ENCODE data around the gene GGT6.

The GGT6 gene

DNA sequence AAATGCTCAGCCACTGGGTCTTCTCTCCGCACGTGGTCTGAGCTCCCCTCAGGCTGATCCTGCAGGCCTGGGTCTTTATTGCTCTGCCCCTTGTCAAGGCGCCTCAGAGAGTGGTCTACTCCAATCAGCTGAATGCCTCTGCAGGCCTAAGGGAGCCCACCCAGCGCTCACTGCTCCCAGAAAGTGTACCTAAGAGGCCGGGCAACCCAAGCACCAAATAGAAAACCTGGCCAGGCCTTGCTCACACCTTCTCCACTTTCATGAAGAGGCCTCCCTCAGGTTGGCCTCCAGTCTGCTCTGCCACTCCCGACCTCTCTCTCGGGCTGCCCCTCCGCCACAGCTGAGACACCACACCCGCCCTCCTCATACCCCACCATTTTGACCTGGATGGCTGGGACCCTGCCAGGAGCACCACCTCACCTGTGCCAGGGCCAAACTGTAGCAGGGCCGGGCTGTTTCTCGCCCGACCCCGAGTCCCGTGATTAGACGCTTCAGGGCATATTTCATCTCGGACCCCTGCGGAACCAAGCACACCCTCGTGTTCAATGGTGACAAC is 5.9 kb downstream of the GGT6 start:
- peaks cover 27% of the 10 kb centered on the region for H3K4me1 Mint-ChIP-seq
- ATAC-seq (replicated peaks; ENCODE audit: extremely low read depth, poor library complexity, severe bottlenecking) = no peak
- peak overlapping the region; percentile 89 for H3K4me3 Mint-ChIP-seq
- H3K27ac Mint-ChIP-seq (ENCODE audit: low read depth) = peak overlapping the region; percentile 96
- no peak for DNase-seq (ENCODE audit: low spot score in 2 of 2)
- H3K27me3 Mint-ChIP-seq = no peaks in the 10 kb centered on the region
- peaks cover 30% of the 10 kb centered on the region for H3K36me3 Mint-ChIP-seq (ENCODE audit: insufficient read depth)
- H3K9me3 Mint-ChIP-seq = no peaks in the 10 kb centered on the region

DNA sequence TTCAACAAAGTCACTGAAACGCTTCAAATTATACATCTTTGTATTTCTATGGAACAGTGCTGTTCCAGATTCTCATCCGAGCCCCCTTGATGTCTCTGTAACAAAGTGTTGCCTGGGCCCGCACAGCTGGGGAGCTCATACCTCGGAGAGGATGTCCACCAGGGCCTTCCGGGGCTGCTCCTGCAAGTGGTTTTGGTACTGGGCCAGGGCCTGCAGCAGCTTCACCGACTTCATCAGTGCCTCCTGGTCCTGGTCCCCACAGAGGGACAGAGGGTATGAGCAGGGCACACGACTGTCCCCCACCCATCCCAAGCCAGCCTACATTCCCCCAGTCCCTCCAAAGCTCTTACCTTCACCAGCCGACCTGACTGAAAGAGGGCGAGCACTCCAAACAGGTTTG is 6.7 kb downstream of the GGT6 start:
- H3K4me1 Mint-ChIP-seq = peaks cover 27% of the 10 kb centered on the region
- H3K36me3 Mint-ChIP-seq (ENCODE audit: insufficient read depth) = peaks cover 32% of the 10 kb centered on the region
- peak overlapping the region; percentile 89 for H3K4me3 Mint-ChIP-seq
- H3K9me3 Mint-ChIP-seq = no peaks in the 10 kb centered on the region
- H3K27me3 Mint-ChIP-seq = no peaks in the 10 kb centered on the region
- no peak overlapping the region for H3K27ac Mint-ChIP-seq (ENCODE audit: low read depth)
- ATAC-seq (replicated peaks; ENCODE audit: extremely low read depth, poor library complexity, severe bottlenecking) (no peak), DNase-seq (ENCODE audit: low spot score in 2 of 2) (no peak)

DNA sequence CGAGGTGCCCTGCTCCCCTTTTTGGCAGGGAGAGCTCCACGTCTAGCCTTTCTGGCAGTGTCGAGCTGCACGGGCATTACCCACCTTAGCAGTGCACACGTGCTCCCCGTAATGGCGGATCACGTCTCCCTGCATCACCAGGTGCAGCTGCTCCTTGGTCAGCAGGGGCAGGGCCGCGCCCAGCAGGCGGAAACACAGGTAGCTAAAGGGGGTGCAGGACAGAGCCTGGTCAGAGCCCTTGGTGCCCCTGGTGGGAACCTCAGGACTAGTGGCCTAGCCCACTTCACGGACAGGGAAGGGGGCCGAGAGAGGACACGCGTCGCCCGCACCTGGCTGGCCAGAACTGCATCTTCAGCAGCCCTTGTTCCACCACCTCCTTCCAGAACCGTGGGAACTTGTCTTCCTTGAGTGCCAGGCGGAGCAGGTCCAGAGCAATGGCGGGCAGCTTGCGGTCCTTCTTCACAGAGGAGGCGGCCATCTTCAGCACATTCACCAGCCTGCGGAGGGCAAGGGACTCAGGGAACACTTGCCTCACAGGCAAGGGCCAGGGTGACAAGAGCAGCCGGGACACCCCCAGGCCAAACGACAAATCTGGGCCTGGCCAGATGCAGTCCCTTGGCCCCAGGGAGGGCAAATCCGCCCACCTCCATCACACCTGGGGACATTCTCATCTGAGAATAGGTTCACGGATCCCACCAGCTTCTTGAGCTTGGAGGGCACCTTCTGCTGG is 8.4 kb downstream of the GGT6 start:
- Mint-ChIP-seq H3K36me3 (ENCODE audit: insufficient read depth) (peaks cover 36% of the 10 kb centered on the region), H3K4me1 (peaks cover 27% of the 10 kb centered on the region), H3K4me3 (no peak overlapping the region), H3K27me3 (no peaks in the 10 kb centered on the region), H3K27ac (ENCODE audit: low read depth) (no peak overlapping the region), H3K9me3 (no peaks in the 10 kb centered on the region)
- ATAC-seq (replicated peaks; ENCODE audit: extremely low read depth, poor library complexity, severe bottlenecking) = no peak
- no peak for DNase-seq (ENCODE audit: low spot score in 2 of 2)

DNA sequence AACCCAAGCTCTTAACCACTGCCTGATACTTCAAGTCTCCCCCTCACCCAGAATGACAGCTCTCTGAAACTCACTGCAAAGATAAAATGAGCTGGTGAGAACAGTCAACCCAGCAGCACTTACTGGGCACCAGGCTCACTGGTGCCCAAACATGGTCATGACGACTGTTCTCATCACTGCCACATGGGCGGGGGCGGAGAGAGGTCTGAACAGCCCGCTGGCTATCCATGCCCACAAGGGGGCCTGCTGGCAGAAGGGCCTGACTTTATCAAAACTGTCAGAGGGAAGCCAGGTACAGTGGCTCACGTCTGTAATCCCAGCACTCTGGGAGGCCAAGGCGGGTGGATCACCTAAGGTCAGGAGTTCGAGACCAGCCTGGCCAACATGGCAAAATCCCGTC is 9.2 kb downstream of the GGT6 start:
- DNase-seq (ENCODE audit: low spot score in 2 of 2) = no peak

DNA sequence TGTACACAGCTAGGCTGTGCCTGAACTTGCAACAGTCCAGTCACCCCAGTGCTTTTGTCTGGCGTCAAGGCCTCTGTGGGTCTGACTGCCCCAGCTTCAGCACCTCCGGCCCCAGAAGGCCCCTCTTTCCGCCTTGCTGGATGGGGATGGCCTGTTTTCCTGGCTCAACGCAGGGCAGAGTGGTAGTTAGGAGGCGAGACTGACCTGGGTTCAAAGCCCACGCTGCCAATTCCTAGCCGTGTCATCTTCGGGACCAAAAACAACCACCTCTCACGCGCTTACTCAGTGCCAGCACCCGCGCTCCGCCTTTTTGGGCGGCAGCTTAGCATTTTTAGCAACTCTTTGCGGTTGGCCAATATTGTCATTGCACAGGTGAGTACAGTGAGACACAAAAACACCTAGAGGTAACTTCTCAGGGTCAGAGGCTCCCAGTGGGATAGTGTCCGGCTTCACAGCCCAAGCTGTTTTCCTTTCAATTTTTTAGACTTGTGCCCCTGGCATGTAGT is 9.8 kb downstream of the GGT6 start:
- Mint-ChIP-seq H3K4me1 (peaks cover 21% of the 10 kb centered on the region), H3K27me3 (no peaks in the 10 kb centered on the region), H3K27ac (ENCODE audit: low read depth) (no peak overlapping the region), H3K36me3 (ENCODE audit: insufficient read depth) (peaks cover 38% of the 10 kb centered on the region), H3K4me3 (no peak overlapping the region), H3K9me3 (no peaks in the 10 kb centered on the region)
- ATAC-seq (replicated peaks; ENCODE audit: extremely low read depth, poor library complexity, severe bottlenecking) (no peak), DNase-seq (ENCODE audit: low spot score in 2 of 2) (no peak)

More for the DNA sequence above, 9.2 kb downstream of the GGT6 start:
- no peak overlapping the region for H3K4me3 Mint-ChIP-seq
- no peak for ATAC-seq (replicated peaks; ENCODE audit: extremely low read depth, poor library complexity, severe bottlenecking)
- H3K27me3 Mint-ChIP-seq = no peaks in the 10 kb centered on the region
- H3K4me1 Mint-ChIP-seq = peaks cover 26% of the 10 kb centered on the region
- H3K27ac Mint-ChIP-seq (ENCODE audit: low read depth) = no peak overlapping the region
- H3K9me3 Mint-ChIP-seq = no peaks in the 10 kb centered on the region
- peaks cover 34% of the 10 kb centered on the region for H3K36me3 Mint-ChIP-seq (ENCODE audit: insufficient read depth)

GRCh38 chr17:4549781-4550533 is 10.4 kb downstream of the GGT6 start:
- H3K4me3 Mint-ChIP-seq = no peak overlapping the region
- no peaks in the 10 kb centered on the region for H3K9me3 Mint-ChIP-seq
- H3K27ac Mint-ChIP-seq (ENCODE audit: low read depth) = no peak overlapping the region
- no peaks in the 10 kb centered on the region for H3K27me3 Mint-ChIP-seq
- no peak for ATAC-seq (replicated peaks; ENCODE audit: extremely low read depth, poor library complexity, severe bottlenecking)
- DNase-seq (ENCODE audit: low spot score in 2 of 2) = no peak
- H3K36me3 Mint-ChIP-seq (ENCODE audit: insufficient read depth) = peaks cover 35% of the 10 kb centered on the region
- peaks cover 14% of the 10 kb centered on the region for H3K4me1 Mint-ChIP-seq

GRCh38 chr17:4548721-4549531 is 11.5 kb downstream of the GGT6 start:
- DNase-seq (ENCODE audit: low spot score in 2 of 2) (no peak), ATAC-seq (replicated peaks; ENCODE audit: extremely low read depth, poor library complexity, severe bottlenecking) (no peak)
- Mint-ChIP-seq H3K4me3 (no peak overlapping the region), H3K4me1 (peaks cover 4% of the 10 kb centered on the region), H3K36me3 (ENCODE audit: insufficient read depth) (peaks cover 34% of the 10 kb centered on the region), H3K27me3 (no peaks in the 10 kb centered on the region), H3K27ac (ENCODE audit: low read depth) (no peak overlapping the region), H3K9me3 (no peaks in the 10 kb centered on the region)

GRCh38 chr17:4548061-4548461 is 12.3 kb downstream of the GGT6 start:
- ATAC-seq (replicated peaks; ENCODE audit: extremely low read depth, poor library complexity, severe bottlenecking) = no peak
- DNase-seq (ENCODE audit: low spot score in 2 of 2) = no peak
- Mint-ChIP-seq H3K9me3 (no peaks in the 10 kb centered on the region), H3K27me3 (no peaks in the 10 kb centered on the region), H3K36me3 (ENCODE audit: insufficient read depth) (peaks cover 37% of the 10 kb centered on the region), H3K4me1 (no peaks in the 10 kb centered on the region), H3K27ac (ENCODE audit: low read depth) (no peak overlapping the region), H3K4me3 (no peak overlapping the region)

DNA sequence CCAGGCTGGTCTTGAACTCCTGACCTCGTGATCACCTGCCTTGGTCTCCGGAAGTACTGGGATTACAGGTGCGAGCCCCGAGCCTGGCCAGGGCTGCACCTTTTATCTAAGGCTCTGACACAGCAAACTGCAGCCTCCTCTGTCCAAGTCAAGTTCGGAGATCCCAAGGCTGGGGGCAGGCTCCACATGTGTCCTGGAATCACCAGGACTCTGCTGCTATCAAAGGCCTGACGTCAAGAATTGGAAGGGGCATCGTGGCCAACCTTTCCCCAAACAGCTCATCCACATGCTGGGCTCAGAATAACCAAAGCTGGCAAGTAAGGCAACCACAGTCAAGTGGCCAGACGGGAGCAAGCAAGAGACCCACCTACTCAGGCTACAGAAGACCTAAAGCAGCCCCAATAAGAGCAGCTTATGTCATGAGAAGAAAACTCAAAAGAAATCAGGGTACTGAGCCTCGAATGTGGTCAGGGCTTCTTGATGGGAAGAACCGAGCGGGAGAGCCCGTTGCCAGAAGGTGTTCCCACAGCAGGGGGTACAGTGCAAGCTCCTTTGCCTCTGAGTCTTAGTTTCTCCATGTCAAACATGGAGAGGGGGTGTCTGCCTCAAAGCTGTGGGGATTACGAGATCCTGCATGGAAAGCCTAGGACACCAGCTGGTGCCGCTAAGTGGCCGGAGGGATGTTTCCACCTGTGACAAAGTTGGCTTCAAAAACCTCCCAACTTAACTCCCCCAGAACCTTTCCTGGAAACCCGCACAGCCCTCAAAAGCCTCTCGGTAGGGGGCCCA is 13.1 kb downstream of the GGT6 start:
- DNase-seq (ENCODE audit: low spot score in 2 of 2) (no peak), ATAC-seq (replicated peaks; ENCODE audit: extremely low read depth, poor library complexity, severe bottlenecking) (no peak)
- H3K36me3 Mint-ChIP-seq (ENCODE audit: insufficient read depth) = peaks cover 38% of the 10 kb centered on the region
- no peak overlapping the region for H3K27ac Mint-ChIP-seq (ENCODE audit: low read depth)
- no peak overlapping the region for H3K4me3 Mint-ChIP-seq
- no peaks in the 10 kb centered on the region for H3K4me1 Mint-ChIP-seq
- H3K9me3 Mint-ChIP-seq = no peaks in the 10 kb centered on the region
- no peaks in the 10 kb centered on the region for H3K27me3 Mint-ChIP-seq

DNA sequence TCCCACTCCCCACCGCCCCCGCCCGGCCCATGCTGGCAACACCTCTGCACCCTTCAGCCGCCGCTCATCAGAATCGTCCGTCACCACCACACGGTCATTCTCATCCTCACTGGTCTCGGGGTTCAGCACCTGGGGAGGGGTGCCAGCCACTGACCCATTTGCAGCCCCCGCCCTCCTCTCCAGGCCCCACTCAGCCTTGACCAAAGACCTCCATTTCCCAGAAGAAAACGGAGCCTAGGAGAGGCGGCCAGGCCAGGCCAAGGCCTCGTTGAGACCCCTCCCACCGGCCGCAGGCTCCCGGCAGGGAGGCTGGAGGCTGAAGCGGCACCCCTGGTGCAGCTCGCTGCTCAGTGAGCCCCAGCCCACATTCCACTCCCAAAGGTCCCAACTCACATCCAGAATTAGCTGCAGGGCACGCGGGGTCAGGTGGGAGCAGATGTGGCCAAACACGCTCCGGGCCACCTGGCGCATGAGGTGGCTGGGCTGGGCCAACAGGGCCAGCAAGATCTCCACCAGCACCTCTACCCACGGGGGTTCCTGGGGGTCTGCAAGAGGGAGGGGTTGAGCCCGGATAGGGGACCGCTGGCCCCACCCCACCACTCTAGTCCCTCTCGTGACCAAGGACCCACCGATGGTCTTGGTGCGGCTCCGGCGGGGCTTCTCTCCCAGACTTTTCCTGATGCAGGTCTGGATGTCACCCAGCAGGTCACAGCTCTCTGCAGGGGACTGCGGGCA is 15.0 kb downstream of the GGT6 start:
- Mint-ChIP-seq H3K27me3 (no peaks in the 10 kb centered on the region), H3K4me3 (no peak overlapping the region), H3K9me3 (no peaks in the 10 kb centered on the region), H3K4me1 (no peaks in the 10 kb centered on the region), H3K36me3 (ENCODE audit: insufficient read depth) (peaks cover 27% of the 10 kb centered on the region), H3K27ac (ENCODE audit: low read depth) (no peak overlapping the region)
- ATAC-seq (replicated peaks; ENCODE audit: extremely low read depth, poor library complexity, severe bottlenecking) = no peak
- no peak for DNase-seq (ENCODE audit: low spot score in 2 of 2)

DNA sequence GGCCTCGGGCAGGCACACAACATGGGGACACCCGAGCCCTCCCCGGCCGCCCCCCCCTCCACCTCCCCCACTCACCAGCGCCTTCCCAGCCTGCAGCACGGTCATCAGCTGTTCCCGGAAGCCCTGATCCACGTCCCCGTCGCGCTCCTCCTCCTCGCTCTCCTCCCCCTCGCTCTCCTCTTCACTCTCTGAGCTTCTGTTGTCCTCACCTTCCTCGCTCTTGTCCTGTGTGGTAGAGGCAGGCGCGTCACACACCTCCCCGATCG is 15.5 kb downstream of the GGT6 start:
- Mint-ChIP-seq H3K4me1 (no peaks in the 10 kb centered on the region), H3K27ac (ENCODE audit: low read depth) (no peak overlapping the region), H3K9me3 (no peaks in the 10 kb centered on the region), H3K36me3 (ENCODE audit: insufficient read depth) (peaks cover 23% of the 10 kb centered on the region), H3K4me3 (no peak overlapping the region), H3K27me3 (no peaks in the 10 kb centered on the region)
- ATAC-seq (replicated peaks; ENCODE audit: extremely low read depth, poor library complexity, severe bottlenecking) (no peak), DNase-seq (ENCODE audit: low spot score in 2 of 2) (no peak)
